Measurements from ENCODE around the gene HPDL.
A peak's percentile ranks its signal among the peaks of the same experiment; 100 is the strongest.

HPDL gene

DNA sequence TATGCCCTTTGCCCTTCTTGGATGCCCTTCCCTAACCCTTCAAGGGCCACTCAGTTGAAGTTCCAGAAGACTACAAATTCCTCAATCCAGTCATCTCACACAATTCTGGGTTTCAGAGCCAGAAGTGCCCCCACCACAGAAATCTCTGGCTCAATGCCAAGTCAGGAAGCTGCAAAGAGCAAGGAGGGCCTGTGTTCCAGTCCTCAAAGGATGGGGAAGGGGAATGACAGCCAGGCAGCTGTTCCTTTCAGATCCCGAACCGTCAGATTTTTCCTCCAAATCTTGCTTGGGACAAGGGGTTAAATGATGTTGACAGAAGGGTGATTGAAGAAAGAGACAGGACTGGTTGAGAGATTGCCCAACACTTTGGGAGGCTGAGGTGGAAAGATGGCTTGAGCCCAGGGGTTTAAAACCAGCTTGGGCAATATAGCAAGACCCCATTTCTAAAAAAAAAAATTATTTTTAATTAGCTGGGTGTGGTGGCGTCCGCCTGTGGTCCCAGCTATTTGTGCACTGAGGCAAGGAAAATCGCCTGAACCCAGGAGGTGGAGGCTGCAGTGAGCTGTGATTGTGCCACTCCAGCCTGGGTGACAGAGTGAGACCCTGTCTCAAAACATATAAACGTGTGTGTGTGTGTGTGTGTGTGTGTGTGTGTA lies 716 bp upstream of the HPDL start:
- TF ChIP-seq, protein P1, sequence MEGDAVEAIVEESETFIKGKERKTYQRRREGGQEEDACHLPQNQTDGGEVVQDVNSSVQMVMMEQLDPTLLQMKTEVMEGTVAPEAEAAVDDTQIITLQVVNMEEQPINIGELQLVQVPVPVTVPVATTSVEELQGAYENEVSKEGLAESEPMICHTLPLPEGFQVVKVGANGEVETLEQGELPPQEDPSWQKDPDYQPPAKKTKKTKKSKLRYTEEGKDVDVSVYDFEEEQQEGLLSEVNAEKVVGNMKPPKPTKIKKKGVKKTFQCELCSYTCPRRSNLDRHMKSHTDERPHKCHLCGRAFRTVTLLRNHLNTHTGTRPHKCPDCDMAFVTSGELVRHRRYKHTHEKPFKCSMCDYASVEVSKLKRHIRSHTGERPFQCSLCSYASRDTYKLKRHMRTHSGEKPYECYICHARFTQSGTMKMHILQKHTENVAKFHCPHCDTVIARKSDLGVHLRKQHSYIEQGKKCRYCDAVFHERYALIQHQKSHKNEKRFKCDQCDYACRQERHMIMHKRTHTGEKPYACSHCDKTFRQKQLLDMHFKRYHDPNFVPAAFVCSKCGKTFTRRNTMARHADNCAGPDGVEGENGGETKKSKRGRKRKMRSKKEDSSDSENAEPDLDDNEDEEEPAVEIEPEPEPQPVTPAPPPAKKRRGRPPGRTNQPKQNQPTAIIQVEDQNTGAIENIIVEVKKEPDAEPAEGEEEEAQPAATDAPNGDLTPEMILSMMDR (IDR thresholded peaks at IDR 0.05), result no peak
- DNase-seq (ENCODE audit: low spot score), result no peak
- Histone ChIP-seq H3K4me3 (peak overlapping the region; percentile 72), H3K27ac (no peak overlapping the region)

DNA sequence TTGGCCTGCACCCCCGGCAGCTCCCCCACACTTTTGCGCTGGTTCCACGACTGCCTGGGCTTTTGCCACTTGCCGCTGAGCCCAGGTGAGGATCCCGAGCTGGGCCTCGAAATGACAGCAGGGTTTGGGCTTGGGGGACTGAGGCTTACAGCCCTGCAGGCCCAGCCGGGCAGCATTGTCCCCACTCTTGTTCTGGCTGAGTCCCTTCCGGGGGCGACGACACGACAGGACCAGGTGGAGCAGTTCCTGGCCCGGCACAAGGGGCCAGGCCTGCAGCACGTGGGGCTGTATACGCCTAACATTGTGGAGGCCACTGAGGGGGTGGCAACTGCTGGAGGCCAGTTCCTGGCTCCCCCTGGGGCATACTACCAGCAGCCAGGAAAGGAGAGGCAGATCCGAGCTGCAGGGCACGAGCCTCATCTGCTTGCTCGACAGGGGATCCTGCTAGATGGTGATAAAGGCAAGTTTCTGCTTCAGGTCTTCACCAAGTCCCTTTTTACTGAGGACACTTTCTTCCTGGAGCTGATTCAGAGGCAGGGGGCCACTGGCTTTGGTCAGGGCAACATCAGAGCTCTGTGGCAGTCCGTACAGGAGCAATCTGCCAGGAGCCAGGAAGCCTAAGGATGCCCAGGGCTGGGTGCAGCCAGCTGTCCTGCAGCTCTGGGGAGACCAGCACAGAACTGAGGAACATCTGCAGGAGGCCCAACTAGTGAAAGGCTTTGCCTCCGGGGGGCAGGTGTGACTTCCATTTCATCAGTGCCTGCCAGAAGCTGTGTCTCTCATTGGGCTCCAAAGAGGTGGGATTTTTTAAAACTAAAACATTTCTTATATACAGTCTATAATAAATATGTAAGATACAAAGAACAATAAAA lies 1.2 kb downstream of the HPDL start:
- TF ChIP-seq, protein P1 (IDR thresholded peaks at IDR 0.05), result no peak
- Histone ChIP-seq H3K27ac (no peak overlapping the region), H3K4me3 (peak overlapping the region; percentile 72)
- DNase-seq (ENCODE audit: low spot score), result no peak

DNA sequence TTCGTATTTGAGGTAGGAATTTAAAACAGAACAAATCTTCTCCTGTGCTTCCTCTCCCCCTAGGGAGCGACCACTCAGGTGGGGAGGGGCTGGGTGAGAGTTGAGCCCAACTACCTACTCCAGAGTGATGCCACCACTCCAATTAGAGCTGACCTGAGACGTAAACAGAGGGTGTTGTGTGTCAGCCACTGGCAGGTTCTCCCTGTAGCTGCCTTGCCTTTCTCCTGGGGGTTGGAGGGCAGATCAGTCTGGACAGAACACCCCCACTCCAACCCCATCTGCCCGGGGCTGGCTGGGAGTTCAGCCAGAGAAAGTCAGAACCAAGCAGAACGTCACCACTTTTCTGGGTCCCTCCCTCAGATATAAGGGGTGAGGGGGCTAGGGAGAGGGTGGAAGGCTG lies 2.0 kb downstream of the HPDL start:
- H3K4me3 ChIP-seq, result no peak overlapping the region
- TF ChIP-seq, protein P1 (IDR thresholded peaks at IDR 0.05), result no peak
- H3K27ac ChIP-seq, result no peak overlapping the region
- DNase-seq (ENCODE audit: low spot score), result no peak

DNA sequence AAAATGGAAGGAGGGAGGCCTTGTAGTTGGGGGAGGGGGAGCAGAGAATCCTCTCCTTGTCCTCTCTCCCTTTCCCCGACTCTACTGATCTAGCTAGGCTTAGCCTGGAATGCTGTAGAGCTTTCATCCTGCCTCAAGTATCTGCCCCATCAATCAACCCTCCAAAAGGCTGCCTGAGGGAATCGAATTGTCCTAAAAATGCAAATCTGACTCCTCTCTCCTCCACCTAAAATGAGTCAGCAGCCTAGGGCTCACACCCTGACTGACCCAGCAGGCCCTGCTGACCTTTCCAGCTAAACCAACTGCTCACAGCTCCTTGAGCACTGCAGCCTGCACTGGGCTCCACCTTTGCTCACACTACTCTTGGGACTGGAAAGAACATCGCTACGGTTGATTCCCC lies 2.8 kb downstream of the HPDL start:
- no peak for DNase-seq (ENCODE audit: low spot score)
- H3K27ac ChIP-seq, result no peak overlapping the region
- H3K4me3 ChIP-seq, result no peak overlapping the region
- TF ChIP-seq, protein P1 (IDR thresholded peaks at IDR 0.05), result no peak

DNA sequence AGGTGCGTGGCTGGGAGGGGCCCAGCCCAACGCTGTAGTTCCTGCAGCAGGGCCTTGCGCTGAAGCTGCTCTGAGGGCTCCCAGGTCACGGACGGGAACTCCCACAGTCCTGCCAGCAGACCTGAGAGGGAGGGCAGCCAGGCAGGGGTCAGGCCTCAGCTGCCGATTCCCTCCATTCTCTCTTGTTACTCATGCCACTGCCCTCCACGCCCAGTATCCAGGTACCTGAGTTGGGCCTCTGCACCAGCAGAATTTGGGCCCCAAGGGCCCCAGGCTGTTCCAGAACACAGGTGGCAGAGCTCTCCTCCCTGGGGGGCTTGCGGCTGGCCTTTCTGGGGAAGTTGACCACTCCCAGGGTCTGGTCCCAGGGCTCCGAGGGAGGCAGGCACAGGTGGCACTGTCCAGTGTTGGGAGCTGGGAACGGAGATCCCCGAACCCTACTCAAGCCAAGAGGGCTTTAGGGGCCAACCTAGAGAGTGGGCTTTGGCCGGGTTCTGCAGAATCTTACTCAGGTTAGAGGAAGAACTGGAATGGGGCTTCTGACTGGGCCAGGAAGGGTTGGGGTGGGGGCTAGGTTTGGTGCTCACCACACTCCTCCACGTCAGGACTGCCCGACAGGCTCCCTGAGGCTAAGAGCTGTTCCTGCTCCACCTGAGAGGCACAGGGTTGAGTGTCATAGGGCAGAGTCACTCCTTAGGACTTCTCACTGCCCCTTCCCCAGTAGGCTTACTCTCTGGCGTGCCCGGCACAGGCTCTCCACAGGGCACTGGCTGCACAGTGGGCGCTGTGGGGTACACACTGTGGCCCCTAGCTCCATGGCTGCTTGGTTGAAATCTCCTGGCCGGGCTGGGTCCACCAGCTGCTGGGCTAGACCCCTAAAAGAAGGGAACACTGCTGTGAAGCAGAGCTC lies 5.0 kb downstream of the HPDL start:
- TF ChIP-seq, protein P1 (IDR thresholded peaks at IDR 0.05), result no peak
- no peak overlapping the region for H3K4me3 ChIP-seq

DNA sequence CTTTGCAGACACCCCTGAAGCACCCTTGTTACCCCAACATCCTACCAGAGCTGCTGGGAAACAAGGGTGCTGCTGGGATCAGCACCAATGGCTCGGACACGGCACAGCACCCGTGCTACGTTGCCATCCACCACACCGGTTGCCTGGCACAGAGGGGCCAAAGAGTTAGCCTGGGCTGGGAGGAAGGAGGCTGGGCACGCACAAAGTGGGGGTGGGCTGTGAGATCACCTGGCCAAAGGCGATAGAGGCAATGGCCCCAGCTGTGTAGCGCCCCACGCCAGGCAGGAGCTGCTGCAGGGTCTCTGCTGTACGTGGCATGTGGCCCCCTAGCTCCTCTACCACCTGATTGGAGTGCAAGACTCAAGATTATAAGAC lies 5.6 kb downstream of the HPDL start:
- TF ChIP-seq, protein P1 (IDR thresholded peaks at IDR 0.05), result no peak
- Histone ChIP-seq H3K27ac (no peak overlapping the region), H3K4me3 (no peak overlapping the region)
- no peak for DNase-seq (ENCODE audit: low spot score)

More for the DNA sequence above, 5.0 kb downstream of the HPDL start:
- DNase-seq (ENCODE audit: low spot score), result no peak
- H3K27ac ChIP-seq, result no peak overlapping the region

Measured in coronary artery (tissue), 2 donors.